GM23338 (cell line): ENCODE measurements around the gene CYP26B1.

Experiments
- CREB1 ChIP-seq: fragments of 250-450 bp; sonication (Bioruptor Pico); IDR thresholded peaks from 2 replicates; pipeline ENCODE4 v1.5.0; 2020; ENCODE audit warnings: low read depth, mild to moderate bottlenecking, moderate library complexity
- CTCF ChIP-seq, 2 experiments: fragments of 200-600 bp in 1 of 2; sonication (generic) in 1 of 2; conservative IDR thresholded peaks; 2 replicates each; pipeline versions ENCODE4 v1.5.1 to v1.6.1; 2016 to 2017; ENCODE audit warnings: antibody characterized with exemption in 2 of 2, low read depth in 2 of 2, mild to moderate bottlenecking in 2 of 2, moderate library complexity in 1 of 2
- EZH2 ChIP-seq: fragments of 200-600 bp; sonication (generic); IDR thresholded peaks from one replicate; pipeline ENCODE4 v1.8.0; 2017; ENCODE audit warnings: antibody characterized with exemption, mild to moderate bottlenecking, low read depth; ENCODE audit not compliant: unreplicated experiment
- EZH2phosphoT487 ChIP-seq: fragments of 200-600 bp; sonication (generic); IDR thresholded peaks from one replicate; pipeline ENCODE4 v1.8.1; 2018; ENCODE audit warnings: antibody characterized with exemption; ENCODE audit not compliant: unreplicated experiment
- JUNB ChIP-seq: IDR thresholded peaks from one replicate; pipeline ENCODE4 v1.6.1; 2016; ENCODE audit warnings: antibody characterized with exemption; ENCODE audit not compliant: unreplicated experiment
- NANOG ChIP-seq: IDR thresholded peaks from 2 replicates; pipeline ENCODE4 v1.6.1; 2016; ENCODE audit warnings: antibody characterized with exemption, borderline replicate concordance
- TF ChIP-seq, protein P1 (sequence below): IDR thresholded peaks from one replicate; pipeline ENCODE4 v1.6.1; 2018; ENCODE audit warnings: antibody characterized with exemption; ENCODE audit not compliant: unreplicated experiment

DNA sequence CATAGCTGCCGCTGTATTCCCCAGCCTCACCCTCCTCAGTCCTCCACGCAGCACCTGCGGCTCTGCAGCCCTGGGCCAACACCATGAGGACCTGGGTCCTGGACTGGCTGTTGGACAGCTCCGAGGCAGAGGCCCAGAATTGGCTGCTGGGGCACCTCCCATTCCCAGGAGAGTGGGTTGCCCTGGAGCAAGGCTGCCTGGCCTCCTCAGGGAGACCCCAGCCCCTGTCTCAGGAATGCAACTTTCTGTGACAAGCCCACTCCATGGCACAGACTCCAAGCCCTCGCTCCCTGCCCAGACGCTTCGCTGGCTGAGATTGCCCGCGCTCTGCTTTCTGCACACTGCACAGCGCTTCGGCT lies 33.0 kb downstream of the CYP26B1 start:
- TF ChIP-seq CTCF (conservative IDR thresholded peaks at IDR 0.05; ENCODE audit: low read depth in 2 of 2) = no peak
- no peak for TF ChIP-seq EZH2phosphoT487
- TF ChIP-seq CREB1 (CRISPR knock-in tag) = no peak
- no peak for TF ChIP-seq JUNB
- no peak for TF ChIP-seq NANOG
- TF ChIP-seq, protein P1, sequence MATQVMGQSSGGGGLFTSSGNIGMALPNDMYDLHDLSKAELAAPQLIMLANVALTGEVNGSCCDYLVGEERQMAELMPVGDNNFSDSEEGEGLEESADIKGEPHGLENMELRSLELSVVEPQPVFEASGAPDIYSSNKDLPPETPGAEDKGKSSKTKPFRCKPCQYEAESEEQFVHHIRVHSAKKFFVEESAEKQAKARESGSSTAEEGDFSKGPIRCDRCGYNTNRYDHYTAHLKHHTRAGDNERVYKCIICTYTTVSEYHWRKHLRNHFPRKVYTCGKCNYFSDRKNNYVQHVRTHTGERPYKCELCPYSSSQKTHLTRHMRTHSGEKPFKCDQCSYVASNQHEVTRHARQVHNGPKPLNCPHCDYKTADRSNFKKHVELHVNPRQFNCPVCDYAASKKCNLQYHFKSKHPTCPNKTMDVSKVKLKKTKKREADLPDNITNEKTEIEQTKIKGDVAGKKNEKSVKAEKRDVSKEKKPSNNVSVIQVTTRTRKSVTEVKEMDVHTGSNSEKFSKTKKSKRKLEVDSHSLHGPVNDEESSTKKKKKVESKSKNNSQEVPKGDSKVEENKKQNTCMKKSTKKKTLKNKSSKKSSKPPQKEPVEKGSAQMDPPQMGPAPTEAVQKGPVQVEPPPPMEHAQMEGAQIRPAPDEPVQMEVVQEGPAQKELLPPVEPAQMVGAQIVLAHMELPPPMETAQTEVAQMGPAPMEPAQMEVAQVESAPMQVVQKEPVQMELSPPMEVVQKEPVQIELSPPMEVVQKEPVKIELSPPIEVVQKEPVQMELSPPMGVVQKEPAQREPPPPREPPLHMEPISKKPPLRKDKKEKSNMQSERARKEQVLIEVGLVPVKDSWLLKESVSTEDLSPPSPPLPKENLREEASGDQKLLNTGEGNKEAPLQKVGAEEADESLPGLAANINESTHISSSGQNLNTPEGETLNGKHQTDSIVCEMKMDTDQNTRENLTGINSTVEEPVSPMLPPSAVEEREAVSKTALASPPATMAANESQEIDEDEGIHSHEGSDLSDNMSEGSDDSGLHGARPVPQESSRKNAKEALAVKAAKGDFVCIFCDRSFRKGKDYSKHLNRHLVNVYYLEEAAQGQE = peak; percentile 52
- TF ChIP-seq EZH2 = no peak
